H1 (cell line): ENCODE results near the gene ABHD17B.

Experiments
- BRCA1 ChIP-seq: IDR thresholded peaks from 2 replicates; pipeline ENCODE4 v1.6.1; 2012; ENCODE audit warnings: low read depth, low read length, improper control_type of control experiment
- EP300 ChIP-seq, 2 experiments: IDR thresholded peaks; 1 replicate in 1 of 2; 2 replicates in 1 of 2; pipeline ENCODE4 v1.6.1; 2011 to 2012; ENCODE audit warnings: low read depth in 2 of 2, low read length in 2 of 2, mild to moderate bottlenecking in 2 of 2, borderline replicate concordance in 1 of 2, inconsistent platforms in 1 of 2, moderate library complexity in 1 of 2
- EZH2 ChIP-seq: fragments of 200-600 bp; sonication (generic); IDR thresholded peaks from 2 replicates; pipeline ENCODE4 v1.7.1; 2012; ENCODE audit warnings: low read depth, mild to moderate bottlenecking, moderate library complexity, low read length, inconsistent platforms; ENCODE audit not compliant: severe bottlenecking
- JUN ChIP-seq: IDR thresholded peaks from 2 replicates; pipeline ENCODE4 v1.6.1; 2011; ENCODE audit warnings: low read depth, mild to moderate bottlenecking, improper control_type of control experiment, low read length
- JUND ChIP-seq: IDR thresholded peaks from 2 replicates; pipeline ENCODE4 v1.6.1; 2011; ENCODE audit warnings: mild to moderate bottlenecking, improper control_type of control experiment, low read length
- POLR2A ChIP-seq, 2 experiments: IDR thresholded peaks; 1 replicate in 1 of 2; 2 replicates in 1 of 2; pipeline ENCODE4 v1.6.1; 2011; ENCODE audit warnings: low read depth in 2 of 2, low read length in 2 of 2, mild to moderate bottlenecking in 2 of 2; ENCODE audit errors: control extremely low read depth in 1 of 2
- POLR2AphosphoS5 ChIP-seq: IDR thresholded peaks from 2 replicates; pipeline ENCODE4 v1.6.1; 2011; ENCODE audit warnings: low read depth, low read length
- RNF2 ChIP-seq: fragments of 200-900, 300-1000 bp; sonication (generic); IDR thresholded peaks from 2 replicates; pipeline ENCODE4 v1.7.1; 2016; ENCODE audit warnings: borderline replicate concordance, low read depth, mild to moderate bottlenecking, antibody characterized with exemption, low read length; ENCODE audit not compliant: poor library complexity, severe bottlenecking; ENCODE audit errors: missing control alignments
- TBP ChIP-seq: IDR thresholded peaks from 2 replicates; pipeline ENCODE4 v1.6.1; 2011; ENCODE audit warnings: low read depth, low read length, improper control_type of control experiment
- TCF12 ChIP-seq: IDR thresholded peaks from 2 replicates; pipeline ENCODE4 v1.6.1; 2011; ENCODE audit warnings: low read depth, mild to moderate bottlenecking, low read length
- ZNF274 ChIP-seq: IDR thresholded peaks from 2 replicates; pipeline ENCODE4 v1.7.0; 2012; ENCODE audit warnings: low read length, borderline replicate concordance; ENCODE audit errors: extremely low read depth
- TF ChIP-seq, protein P1 (sequence below), 3 experiments: IDR thresholded peaks; 1 replicate in 2 of 3; 2 replicates in 1 of 3; pipeline versions ENCODE4 v1.5.1 to v1.6.1; 2011; ENCODE audit warnings: low read length in 3 of 3, mild to moderate bottlenecking in 3 of 3, inconsistent platforms in 2 of 3, low read depth in 1 of 3, moderate library complexity in 1 of 3; ENCODE audit not compliant: insufficient read depth in 1 of 3; ENCODE audit errors: control extremely low read depth in 1 of 3

DNA sequence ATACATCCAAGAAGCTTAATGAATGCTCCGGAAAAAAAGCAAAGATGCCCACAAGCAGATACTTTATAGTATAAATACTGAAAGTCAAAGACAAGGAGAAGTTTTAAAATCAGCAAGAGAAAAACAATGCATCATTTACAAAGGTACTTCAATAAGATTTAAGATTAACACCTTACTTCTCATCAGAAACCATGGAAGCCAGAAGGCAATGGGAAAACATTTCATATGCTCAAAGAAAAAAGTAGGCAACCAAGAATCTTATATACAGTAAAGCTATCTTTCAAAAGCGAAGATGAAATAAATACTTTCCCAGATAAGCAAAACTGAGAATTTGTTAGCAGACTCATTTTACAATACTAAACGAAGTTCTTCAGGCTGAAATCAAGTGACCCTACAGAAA lies 51.1 kb downstream of the ABHD17B start:
- TF ChIP-seq BRCA1 (no peak), EZH2 (no peak), RNF2 (no peak), ZNF274 (no peak), TBP (no peak), JUN (no peak), EP300 (IDR thresholded peaks at IDR 0.05; ENCODE audit: borderline replicate concordance in 1 of 2, low read depth in 2 of 2, low read length in 2 of 2) (no peak), POLR2AphosphoS5 (no peak), POLR2A (IDR thresholded peaks at IDR 0.05; ENCODE audit: control extremely low read depth in 1 of 2, low read depth in 2 of 2, low read length in 2 of 2) (no peak), TCF12 (no peak), JUND (no peak)
- TF ChIP-seq, protein P1, sequence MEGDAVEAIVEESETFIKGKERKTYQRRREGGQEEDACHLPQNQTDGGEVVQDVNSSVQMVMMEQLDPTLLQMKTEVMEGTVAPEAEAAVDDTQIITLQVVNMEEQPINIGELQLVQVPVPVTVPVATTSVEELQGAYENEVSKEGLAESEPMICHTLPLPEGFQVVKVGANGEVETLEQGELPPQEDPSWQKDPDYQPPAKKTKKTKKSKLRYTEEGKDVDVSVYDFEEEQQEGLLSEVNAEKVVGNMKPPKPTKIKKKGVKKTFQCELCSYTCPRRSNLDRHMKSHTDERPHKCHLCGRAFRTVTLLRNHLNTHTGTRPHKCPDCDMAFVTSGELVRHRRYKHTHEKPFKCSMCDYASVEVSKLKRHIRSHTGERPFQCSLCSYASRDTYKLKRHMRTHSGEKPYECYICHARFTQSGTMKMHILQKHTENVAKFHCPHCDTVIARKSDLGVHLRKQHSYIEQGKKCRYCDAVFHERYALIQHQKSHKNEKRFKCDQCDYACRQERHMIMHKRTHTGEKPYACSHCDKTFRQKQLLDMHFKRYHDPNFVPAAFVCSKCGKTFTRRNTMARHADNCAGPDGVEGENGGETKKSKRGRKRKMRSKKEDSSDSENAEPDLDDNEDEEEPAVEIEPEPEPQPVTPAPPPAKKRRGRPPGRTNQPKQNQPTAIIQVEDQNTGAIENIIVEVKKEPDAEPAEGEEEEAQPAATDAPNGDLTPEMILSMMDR (IDR thresholded peaks at IDR 0.05; ENCODE audit: control extremely low read depth in 1 of 3, insufficient read depth in 1 of 3, low read depth in 1 of 3, low read length in 3 of 3): no peak
